Heart right ventricle (tissue), 16 donors: ENCODE data around the gene CREB5. TPM values are rescaled to one million over a fixed set of nuclear protein-coding genes. Genes with fewer than 3 reads are reported as not detected.

ENCODE experiments used
- ATAC-seq, 8 donors: fragments of 200-7000 bp; cut with Tn5 transposase; one replicate each; pipeline ENCODE4 v1.9.1; 2020; ENCODE audit warnings: mild to moderate bottlenecking in 8 of 8, moderate library complexity in 8 of 8, moderate number of reproducible peaks in 1 of 8
- DNase-seq, 2 donors: peaks; one replicate each; pipeline ENCODE4 v3.0.0-alpha.2; 2020
- H3K27ac ChIP-seq, 10 donors: fragments of 200-600 bp; sonication (generic) in 2 of 10; one replicate each; pipeline versions ENCODE4 v1.5.0 to v1.8.0; 2020 to 2022; ENCODE audit warnings: mild to moderate bottlenecking in 3 of 10
- H3K27me3 ChIP-seq, 7 donors: fragments of 200-600 bp; one replicate each; pipeline ENCODE4 v1.8.0; 2021 to 2022; ENCODE audit warnings: mild to moderate bottlenecking in 2 of 7
- H3K36me3 ChIP-seq, 9 donors: fragments of 200-600 bp; sonication (generic) in 1 of 9; one replicate each; pipeline versions ENCODE4 v1.5.0 to v1.8.0; 2020 to 2022; ENCODE audit warnings: mild to moderate bottlenecking in 2 of 9
- H3K4me1 ChIP-seq, 9 donors: fragments of 200-600 bp; sonication (generic) in 1 of 9; one replicate each; pipeline versions ENCODE4 v1.5.0 to v1.8.0; 2020 to 2022; ENCODE audit warnings: mild to moderate bottlenecking in 4 of 9
- H3K4me3 ChIP-seq, 10 donors: fragments of 200-600 bp; sonication (generic) in 2 of 10; one replicate each; pipeline versions ENCODE4 v1.5.0 to v1.8.0; 2020 to 2022; ENCODE audit warnings: mild to moderate bottlenecking in 7 of 10, moderate library complexity in 2 of 10
- H3K9me3 ChIP-seq, 11 donors: fragments of 200-600 bp in 10 of 11; sonication (generic) in 2 of 11; one replicate each; pipeline versions ENCODE4 v1.5.0 to v1.8.0; 2013 to 2022; ENCODE audit warnings: mild to moderate bottlenecking in 2 of 11, control low read depth in 1 of 11, moderate library complexity in 1 of 11
- WGBS, 2 donors: extraction: QIAGEN DNeasy Blood & Tissue Kit; methylation state at CpG; one replicate each; pipeline ENCODE4 v1.1.7; 2013; ENCODE audit warnings: inconsistent platforms in 1 of 2; 5-methylcytosine and 5-hydroxymethylcytosine counted together
- intact Hi-C, 10 donors: fragments of 100-400 bp; cut with DNase I; formaldehyde crosslinking; loops; one replicate each; pipeline versions ENCODE4 v1.11.1 to v1.14.2; 2022
- polyA plus RNA-seq, 2 donors: library from polyadenylated mRNA; stranded (reverse); fragments of 200-250 nt; gene quantifications; one replicate each; pipeline ENCODE4 v1.2.3, GENCODE V29; 2013
- total RNA-seq, 10 donors: library from RNA; stranded (reverse); fragmentation: NEBNext Ultra II Directional in 3 of 10; extraction: Animal tissue kit (Norgen Biotek cat#: 25700) in 3 of 10; gene quantifications; one replicate each; pipeline versions ENCODE4 v1.2.1 to v1.2.4, GENCODE V29; 2021 to 2023
- TF ChIP-seq, protein P1 (sequence below), 9 donors: fragments of 200-600 bp; sonication (generic) in 2 of 9; IDR thresholded peaks; one replicate each; pipeline versions ENCODE4 v1.5.0 to v1.8.0; 2021 to 2022; ENCODE audit warnings: antibody characterized with exemption in 9 of 9, mild to moderate bottlenecking in 5 of 9, moderate library complexity in 1 of 9
- donor health status: Arrhythmogenic right ventricular cardiomyopathy.
- donor health status: ischemic (EF 13 %, LVEDD 7.1; RV severe dilation, severe dysfunction).
- donor health status: healthy with polysubstance abuse.
- donor health status: DM: no; HTN: yes; CAD: no.
- donor health status: DM: no; HTN: no; CAD: no.
- donor health status: ischemic (EF 25% LVEDD 6.9; RV normal size, moderate dysfunction).
- donor health status: ischemic (EF 25% LVEDD 5.7; RV mildly dilated, moderate dysfunction).
- donor health status: healthy.
- donor health status: DM: yes; HTN: yes; CAD: no.
- donor health status: Ischemic cardiomyopathy.
- donor health status: ischemic (EF 35%, LVEDD 5.7; RV mildly dilated, moderate dysfunction).
- donor health status: nonischemic (EF 11% LVEDD 7.7; RV severe dilation, severe dysfunction).
- donor health status: DM: yes; HTN: yes; CAD: no.
- donor health status: PGD.
- donor health status: ischemic (EF 29% LVEDD 5.4; RV normal size, mild dysfunction).
- donor health status: nonischemic (EF 23%, LVEDD 6.1; RV moderate dilation, normal function).

The CREB5 gene
- total and polyA plus RNA-seq, 12 donors = 4.7 to 170 (median 19.0) TPM

DNA sequence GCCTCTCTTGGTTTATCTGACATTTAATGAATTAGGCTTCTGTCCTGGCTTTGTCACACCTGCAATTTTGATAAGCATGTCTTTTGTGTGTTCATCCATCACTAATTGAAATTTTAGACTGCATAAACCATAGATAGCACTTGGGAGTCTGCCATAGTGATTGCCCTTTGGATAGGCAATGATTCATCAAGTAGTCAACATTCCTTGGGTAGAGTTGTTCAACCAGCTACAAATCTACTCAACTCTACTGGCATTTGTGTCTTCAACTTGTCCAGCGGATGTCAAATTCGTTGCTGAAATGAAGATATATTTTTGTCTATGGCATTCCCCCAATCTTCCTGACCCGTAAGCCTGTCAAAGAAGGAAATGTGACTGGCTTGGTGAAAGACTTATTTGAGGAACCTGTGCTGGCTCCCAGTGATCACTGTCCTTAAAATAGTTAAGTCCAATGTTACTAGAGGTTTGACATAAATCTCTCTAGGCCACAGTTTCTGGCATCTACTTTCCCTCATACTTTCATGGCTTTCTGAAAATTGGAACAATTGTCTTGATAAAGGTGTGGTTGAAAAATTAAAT, 33.7 kb upstream of the CREB5 start:
- ATAC-seq (peak in 1 of 8 donors; percentile 55), DNase-seq (no peak)
- H3K36me3 ChIP-seq = no peaks in the 10 kb centered on the region
- H3K27me3 ChIP-seq = peaks cover 0 to 7% (median 0%) of the 10 kb centered on the region in 7 donors
- no peak overlapping the region for H3K27ac ChIP-seq
- no peak overlapping the region for H3K4me3 ChIP-seq
- no peaks in the 10 kb centered on the region for H3K9me3 ChIP-seq
- WGBS, 2 donors = 46 to 55% methylated on average over 3 of the region's 3 CpGs
- peaks cover 0 to 11% (median 0%) of the 10 kb centered on the region in 9 donors for H3K4me1 ChIP-seq
- TF ChIP-seq, protein P1, sequence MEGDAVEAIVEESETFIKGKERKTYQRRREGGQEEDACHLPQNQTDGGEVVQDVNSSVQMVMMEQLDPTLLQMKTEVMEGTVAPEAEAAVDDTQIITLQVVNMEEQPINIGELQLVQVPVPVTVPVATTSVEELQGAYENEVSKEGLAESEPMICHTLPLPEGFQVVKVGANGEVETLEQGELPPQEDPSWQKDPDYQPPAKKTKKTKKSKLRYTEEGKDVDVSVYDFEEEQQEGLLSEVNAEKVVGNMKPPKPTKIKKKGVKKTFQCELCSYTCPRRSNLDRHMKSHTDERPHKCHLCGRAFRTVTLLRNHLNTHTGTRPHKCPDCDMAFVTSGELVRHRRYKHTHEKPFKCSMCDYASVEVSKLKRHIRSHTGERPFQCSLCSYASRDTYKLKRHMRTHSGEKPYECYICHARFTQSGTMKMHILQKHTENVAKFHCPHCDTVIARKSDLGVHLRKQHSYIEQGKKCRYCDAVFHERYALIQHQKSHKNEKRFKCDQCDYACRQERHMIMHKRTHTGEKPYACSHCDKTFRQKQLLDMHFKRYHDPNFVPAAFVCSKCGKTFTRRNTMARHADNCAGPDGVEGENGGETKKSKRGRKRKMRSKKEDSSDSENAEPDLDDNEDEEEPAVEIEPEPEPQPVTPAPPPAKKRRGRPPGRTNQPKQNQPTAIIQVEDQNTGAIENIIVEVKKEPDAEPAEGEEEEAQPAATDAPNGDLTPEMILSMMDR (IDR thresholded peaks at IDR 0.05) = no peak
- intact Hi-C loops = loop anchor here in 1 of 10 donors (10.0 kb wide), 1 partner anchor 84 kb away; no protein-coding TSS in a partner anchor

- Histone ChIP-seq H3K36me3 (no peaks in the 10 kb centered on the region), H3K4me3 (no peak overlapping the region), H3K27ac (no peak overlapping the region), H3K27me3 (peaks cover 0 to 6% (median 0%) of the 10 kb centered on the region in 7 donors), H3K9me3 (no peaks in the 10 kb centered on the region), H3K4me1 (peaks cover 0 to 11% (median 0%) of the 10 kb centered on the region in 9 donors)
- intact Hi-C loops = loop anchor here in 2 of 10 donors (10.0 kb wide), 2 partner anchors 77 to 233 kb away; no protein-coding TSS in a partner anchor
- DNase-seq (no peak), ATAC-seq (no peak)
- 53 to 57% methylated on average over 3 of the region's 3 CpGs for WGBS, 2 donors
- TF ChIP-seq, protein P1 (IDR thresholded peaks at IDR 0.05) = no peak
These were observed 30.9 kb upstream of the CREB5 start for GRCh38 chr7:28381466-28381865.

DNA sequence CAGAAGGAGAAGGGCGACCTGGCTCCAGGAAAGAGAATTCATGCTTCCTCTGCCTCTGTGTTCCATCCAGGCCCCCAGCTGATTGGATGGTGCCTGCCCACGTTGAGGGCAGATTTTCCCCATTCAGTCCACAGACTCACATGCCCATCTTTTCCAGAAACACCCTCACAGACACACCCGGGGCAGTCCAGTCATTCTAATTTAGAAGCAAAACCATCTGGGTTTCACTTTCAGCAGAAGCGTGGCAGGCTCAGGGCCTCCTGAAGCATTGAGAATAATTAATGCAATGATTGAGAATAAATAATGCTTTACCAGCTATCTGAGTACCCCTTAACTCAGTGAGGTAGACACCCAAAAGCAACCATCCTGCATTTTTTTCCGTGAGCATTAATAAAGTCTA, 30.2 kb upstream of the CREB5 start:
- TF ChIP-seq, protein P1 (IDR thresholded peaks at IDR 0.05) = no peak
- no peaks in the 10 kb centered on the region for H3K36me3 ChIP-seq
- 91 to 95% methylated on average over 5 of the region's 5 CpGs for WGBS, 2 donors
- no peak overlapping the region for H3K4me3 ChIP-seq
- intact Hi-C loops = loop anchor here in 2 of 10 donors (10.0 kb wide), 2 partner anchors 77 to 233 kb away; no protein-coding TSS in a partner anchor
- peaks cover 0 to 11% (median 0%) of the 10 kb centered on the region in 9 donors for H3K4me1 ChIP-seq
- no peaks in the 10 kb centered on the region for H3K9me3 ChIP-seq
- no peaks in the 10 kb centered on the region for H3K27me3 ChIP-seq
- no peak overlapping the region for H3K27ac ChIP-seq
- ATAC-seq (no peak), DNase-seq (no peak)

GRCh38 chr7:28383975-28384374, 28.3 kb upstream of the CREB5 start:
- H3K27ac ChIP-seq = no peak overlapping the region
- H3K4me3 ChIP-seq = no peak overlapping the region
- no peaks in the 10 kb centered on the region for H3K36me3 ChIP-seq
- H3K27me3 ChIP-seq = no peaks in the 10 kb centered on the region
- TF ChIP-seq, protein P1 (IDR thresholded peaks at IDR 0.05) = no peak
- 74 to 78% methylated on average over 8 of the region's 8 CpGs for WGBS, 2 donors
- ATAC-seq (no peak), DNase-seq (no peak)
- intact Hi-C loops = loop anchor here in 2 of 10 donors (10.0 kb wide), 2 partner anchors 79 to 231 kb away; no protein-coding TSS in a partner anchor
- H3K9me3 ChIP-seq = no peaks in the 10 kb centered on the region
- H3K4me1 ChIP-seq = peaks cover 0 to 8% (median 0%) of the 10 kb centered on the region in 9 donors
